Activated naive CD4-positive, alpha-beta T cell treated with anti-CD3 and anti-CD28 coated beads, Interleukin-2, amount 50 U/mL, for 72 hours (primary cell): ENCODE data around the gene CCND1. TPM values are rescaled to one million over a fixed set of nuclear protein-coding genes. Genes with fewer than 3 reads are reported as not detected.
A peak's percentile ranks its signal among the peaks of the same experiment; 100 is the strongest.

ENCODE experiments used
- ATAC-seq, 2 donors: fragments of 150-1000 bp; cut with Tn5 transposase; 2 replicates each; pipeline ENCODE4 v1.10.0; 2021; ENCODE audit warnings: mild to moderate bottlenecking in 2 of 2, moderate library complexity in 2 of 2
- DNase-seq, 2 donors: peaks; one replicate each; pipeline ENCODE4 v3.0.0; 2021 to 2022; ENCODE audit warnings: low spot score in 2 of 2
- H3K27ac Mint-ChIP-seq, 2 donors: one replicate each; pipeline ENCODE4 v1.8.0; 2022; ENCODE audit warnings: mild to moderate bottlenecking in 2 of 2, mixed read lengths in 2 of 2
- H3K36me3 Mint-ChIP-seq, 2 donors: one replicate each; pipeline ENCODE4 v1.8.0; 2022; ENCODE audit warnings: mixed read lengths in 2 of 2
- H3K9me3 Mint-ChIP-seq, 2 donors: one replicate each; pipeline ENCODE4 v1.8.0; 2022; ENCODE audit warnings: mixed read lengths in 2 of 2
- total RNA-seq, 2 donors: library from RNA; stranded (reverse); gene quantifications; one replicate each; pipeline ENCODE4 v1.2.3, GENCODE V29; 2022

Gene CCND1
- total RNA-seq, 2 donors from 2014 or later: 0.16 to 0.39 TPM

DNA sequence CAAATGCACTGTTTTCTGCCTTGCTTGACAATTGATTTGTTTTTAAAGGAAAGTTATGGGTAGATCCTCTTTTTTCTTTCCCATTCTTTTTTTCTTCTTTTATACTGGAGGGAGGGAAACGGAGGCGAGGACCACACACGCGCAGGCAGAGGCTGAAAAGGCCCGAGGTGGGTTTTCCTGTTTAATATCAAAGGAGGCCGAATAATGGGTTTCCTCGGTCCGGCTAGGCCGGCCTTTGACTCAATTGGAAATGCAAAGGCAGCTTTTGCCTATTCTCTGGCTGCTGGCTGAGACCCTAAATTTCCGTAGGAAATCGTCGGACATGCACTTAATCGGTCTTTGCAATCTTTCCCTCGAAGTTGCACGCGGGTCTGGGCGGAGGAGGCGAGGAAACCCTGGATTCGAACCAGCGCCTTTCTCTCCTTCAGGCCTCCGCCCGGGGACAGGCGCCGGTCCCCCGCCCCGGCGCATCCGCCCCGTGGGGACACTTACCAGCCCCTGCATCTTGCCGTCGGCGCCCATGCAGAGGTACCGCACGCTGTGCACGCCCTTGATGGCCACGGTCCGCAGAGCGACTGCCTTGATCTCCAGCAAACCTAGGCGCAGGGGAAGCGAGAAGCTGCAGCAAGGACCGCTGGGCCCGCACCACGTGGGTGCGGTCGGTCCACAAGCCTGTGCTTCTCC, 62.0 kb downstream of the CCND1 start:
- H3K36me3 Mint-ChIP-seq: no peaks in the 10 kb centered on the region
- DNase-seq (no peak), ATAC-seq (no peak)
- H3K9me3 Mint-ChIP-seq: no peaks in the 10 kb centered on the region
- H3K27ac Mint-ChIP-seq: peak overlapping the region in 1 of 2 donors; percentile 55

DNA sequence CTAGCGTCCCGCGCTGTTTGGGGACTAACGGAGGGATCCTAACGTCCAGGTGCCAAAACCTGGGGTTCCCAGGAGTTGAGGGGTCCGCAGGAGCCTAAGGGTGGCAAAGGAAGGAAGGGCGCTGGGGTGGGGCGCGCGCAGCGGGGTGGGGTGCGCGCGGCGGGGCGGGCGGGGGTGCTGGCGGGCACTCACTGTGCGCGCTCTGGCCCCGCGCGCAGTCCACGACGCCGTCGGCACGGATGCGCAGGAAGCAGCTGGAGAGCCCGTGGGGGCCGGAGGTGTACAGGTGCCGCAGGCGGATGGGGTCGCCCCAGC, 62.5 kb downstream of the CCND1 start:
- no peaks in the 10 kb centered on the region for H3K36me3 Mint-ChIP-seq
- H3K27ac Mint-ChIP-seq: no peak overlapping the region
- no peaks in the 10 kb centered on the region for H3K9me3 Mint-ChIP-seq
- no peak for DNase-seq
- ATAC-seq: no peak

Other genes with a start within 250 kb of the CCND1 start
- gene LINC01488, start 159.5 kb upstream of the CCND1 start, total RNA-seq: not detected
- gene LTO1, start 34.2 kb downstream of the CCND1 start, total RNA-seq: 10 to 100 TPM; 19.1 to 21.0 TPM
- under 1 TPM in 1 of 2 donors, not detected in 1; 0.11 TPM for gene FGF19, start 62.9 kb downstream of the CCND1 start, total RNA-seq
- not detected for gene FGF4, start 134.2 kb downstream of the CCND1 start, total RNA-seq
- not detected for gene FGF3, start 178.3 kb downstream of the CCND1 start, total RNA-seq